SK-N-SH treated with all-trans-retinoic acid at 6 μM for 48 hours (cell line): ENCODE results near the gene ETV4.

Source experiments
- ATAC-seq: fragments of 200-7000 bp; cut with Tn5 transposase; 3 replicates; pipeline ENCODE4 v1.9.1; 2020; ENCODE audit warnings: mild to moderate bottlenecking, moderate library complexity
- ARNTL ChIP-seq: fragments of 450-650 bp; formaldehyde crosslinking; IDR thresholded peaks from 2 replicates; pipeline ENCODE4 v1.5.0; 2020; ENCODE audit warnings: low read depth, mild to moderate bottlenecking, moderate library complexity, borderline replicate concordance
- CSDC2 ChIP-seq: fragments of 250-450 bp; sonication (Bioruptor Pico); IDR thresholded peaks from 2 replicates; pipeline ENCODE4 v1.5.0; 2020; ENCODE audit warnings: mild to moderate bottlenecking, moderate library complexity
- GLIS3 ChIP-seq: fragments of 250-450 bp; sonication (Bioruptor Pico); IDR thresholded peaks from 2 replicates; pipeline ENCODE4 v1.5.0; 2020; ENCODE audit warnings: mild to moderate bottlenecking, moderate library complexity
- ISL1 ChIP-seq: fragments of 250-450 bp; sonication (Bioruptor Pico); IDR thresholded peaks from 2 replicates; pipeline ENCODE4 v2.1.2; 2022; ENCODE audit warnings: mild to moderate bottlenecking, moderate library complexity
- PPARA ChIP-seq: fragments of 250-450 bp; sonication (Bioruptor Pico); IDR thresholded peaks from 2 replicates; pipeline ENCODE4 v1.5.0; 2020; ENCODE audit warnings: mild to moderate bottlenecking, borderline replicate concordance
- RARB ChIP-seq: fragments of 250-450 bp; sonication (Bioruptor Pico); IDR thresholded peaks from 2 replicates; pipeline ENCODE4 v1.8.0; 2021; ENCODE audit warnings: mild to moderate bottlenecking, moderate library complexity
- TOX ChIP-seq: fragments of 250-450 bp; sonication (Bioruptor Pico); IDR thresholded peaks from 2 replicates; pipeline ENCODE4 v1.8.0; 2021; ENCODE audit warnings: mild to moderate bottlenecking, moderate library complexity, borderline replicate concordance
- ZC3H10 ChIP-seq: fragments of 250-450 bp; sonication (Bioruptor Pico); IDR thresholded peaks from 2 replicates; pipeline ENCODE4 v1.5.1; 2021; ENCODE audit warnings: mild to moderate bottlenecking, moderate library complexity
- ZFP3 ChIP-seq: fragments of 250-450 bp; sonication (Bioruptor Pico); IDR thresholded peaks from 2 replicates; pipeline ENCODE4 v1.5.0; 2020; ENCODE audit warnings: mild to moderate bottlenecking, moderate library complexity
- ZFP30 ChIP-seq: fragments of 450-650 bp; formaldehyde crosslinking; IDR thresholded peaks from 2 replicates; pipeline ENCODE4 v1.5.0; 2022; ENCODE audit warnings: mild to moderate bottlenecking, moderate library complexity
- ZNF565 ChIP-seq: fragments of 450-650 bp; formaldehyde crosslinking; conservative IDR thresholded peaks from 2 replicates; pipeline ENCODE4 v1.5.0; 2020; ENCODE audit warnings: low read depth, mild to moderate bottlenecking, moderate library complexity
- ZNF70 ChIP-seq: fragments of 450-650 bp; formaldehyde crosslinking; IDR thresholded peaks from 2 replicates; pipeline ENCODE4 v1.5.0; 2020; ENCODE audit warnings: mild to moderate bottlenecking, moderate library complexity
- ZNF8 ChIP-seq: fragments of 450-650 bp; formaldehyde crosslinking; IDR thresholded peaks from 2 replicates; pipeline ENCODE4 v1.5.0; 2020; ENCODE audit warnings: mild to moderate bottlenecking, moderate library complexity
- TF ChIP-seq, protein P1 (sequence below): fragments of 250-450 bp; sonication (Bioruptor Pico); IDR thresholded peaks from 2 replicates; pipeline ENCODE4 v1.5.0; 2020; ENCODE audit warnings: mild to moderate bottlenecking, moderate library complexity
- TF ChIP-seq, protein P2 (sequence below): fragments of 250-450 bp; sonication (Bioruptor Pico); IDR thresholded peaks from 2 replicates; pipeline ENCODE4 v1.5.1; 2020; ENCODE audit warnings: low read depth, mild to moderate bottlenecking, moderate library complexity
- TF ChIP-seq, protein P3 (sequence below): fragments of 250-450 bp; sonication (Bioruptor Pico); IDR thresholded peaks from 2 replicates; pipeline ENCODE4 v1.8.0; 2021; ENCODE audit warnings: low read depth, mild to moderate bottlenecking, moderate library complexity, borderline replicate concordance
- TF ChIP-seq, protein P4 (sequence below): fragments of 250-450 bp; sonication (Bioruptor Pico); IDR thresholded peaks from 2 replicates; pipeline ENCODE4 v1.5.1; 2021; ENCODE audit warnings: mild to moderate bottlenecking, moderate library complexity

ETV4 gene

DNA sequence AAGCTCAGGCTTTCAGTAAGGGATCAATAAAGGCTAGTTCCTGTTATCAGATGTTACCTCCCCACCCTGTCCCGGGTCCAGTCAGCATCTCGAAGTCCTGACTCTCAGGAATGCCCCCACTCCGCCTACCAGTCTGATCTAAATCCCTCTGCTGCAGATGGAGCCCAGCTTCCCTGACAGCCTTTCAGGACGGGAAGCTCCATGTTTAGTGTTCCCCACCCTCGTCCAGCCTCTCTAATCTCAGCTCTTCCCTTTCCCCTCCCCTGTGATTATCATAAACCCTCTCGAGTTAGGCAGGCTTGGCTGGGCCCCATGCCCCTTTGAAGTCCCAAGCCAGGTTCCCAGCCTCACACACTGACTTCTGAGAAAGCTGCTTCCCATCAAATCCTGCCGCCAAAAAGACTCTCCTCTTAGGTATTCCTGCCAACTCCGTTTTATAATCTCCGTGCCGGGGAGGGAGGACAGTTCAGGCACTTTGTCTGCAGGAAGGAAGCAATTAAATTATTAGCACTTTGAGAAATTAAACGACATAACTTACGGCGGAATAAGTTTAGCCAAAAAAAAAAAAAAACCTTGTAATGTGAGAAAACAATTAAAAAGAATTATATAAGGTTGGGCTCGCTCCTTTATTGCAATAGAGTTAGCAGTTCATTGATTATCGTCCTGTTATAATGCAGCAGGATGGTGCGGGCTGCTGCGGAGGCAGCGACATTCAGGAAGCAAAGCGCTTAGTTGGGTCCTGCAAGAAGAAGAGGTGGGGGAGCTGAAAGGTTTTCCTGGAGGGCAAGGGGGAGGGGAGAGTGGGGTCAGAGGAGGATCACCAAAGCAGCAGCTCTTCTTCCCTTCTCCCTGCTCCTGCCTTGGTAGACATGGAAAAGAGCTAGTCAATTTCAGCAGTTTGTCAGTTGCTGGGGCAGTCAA, 16.8 kb upstream of the ETV4 start:
- ATAC-seq, result no peak
- TF ChIP-seq RARB (no peak), ISL1 (CRISPR knock-in tag) (no peak), ZNF70 (CRISPR knock-in tag) (no peak), ZC3H10 (CRISPR knock-in tag) (no peak), ZNF8 (CRISPR knock-in tag) (no peak), PPARA (CRISPR knock-in tag) (no peak), GLIS3 (CRISPR knock-in tag) (no peak), ARNTL (no peak), ZNF565 (CRISPR knock-in tag) (no peak), TOX (CRISPR knock-in tag) (no peak), CSDC2 (CRISPR knock-in tag) (no peak), ZFP30 (CRISPR knock-in tag) (no peak)
- TF ChIP-seq, protein P1, sequence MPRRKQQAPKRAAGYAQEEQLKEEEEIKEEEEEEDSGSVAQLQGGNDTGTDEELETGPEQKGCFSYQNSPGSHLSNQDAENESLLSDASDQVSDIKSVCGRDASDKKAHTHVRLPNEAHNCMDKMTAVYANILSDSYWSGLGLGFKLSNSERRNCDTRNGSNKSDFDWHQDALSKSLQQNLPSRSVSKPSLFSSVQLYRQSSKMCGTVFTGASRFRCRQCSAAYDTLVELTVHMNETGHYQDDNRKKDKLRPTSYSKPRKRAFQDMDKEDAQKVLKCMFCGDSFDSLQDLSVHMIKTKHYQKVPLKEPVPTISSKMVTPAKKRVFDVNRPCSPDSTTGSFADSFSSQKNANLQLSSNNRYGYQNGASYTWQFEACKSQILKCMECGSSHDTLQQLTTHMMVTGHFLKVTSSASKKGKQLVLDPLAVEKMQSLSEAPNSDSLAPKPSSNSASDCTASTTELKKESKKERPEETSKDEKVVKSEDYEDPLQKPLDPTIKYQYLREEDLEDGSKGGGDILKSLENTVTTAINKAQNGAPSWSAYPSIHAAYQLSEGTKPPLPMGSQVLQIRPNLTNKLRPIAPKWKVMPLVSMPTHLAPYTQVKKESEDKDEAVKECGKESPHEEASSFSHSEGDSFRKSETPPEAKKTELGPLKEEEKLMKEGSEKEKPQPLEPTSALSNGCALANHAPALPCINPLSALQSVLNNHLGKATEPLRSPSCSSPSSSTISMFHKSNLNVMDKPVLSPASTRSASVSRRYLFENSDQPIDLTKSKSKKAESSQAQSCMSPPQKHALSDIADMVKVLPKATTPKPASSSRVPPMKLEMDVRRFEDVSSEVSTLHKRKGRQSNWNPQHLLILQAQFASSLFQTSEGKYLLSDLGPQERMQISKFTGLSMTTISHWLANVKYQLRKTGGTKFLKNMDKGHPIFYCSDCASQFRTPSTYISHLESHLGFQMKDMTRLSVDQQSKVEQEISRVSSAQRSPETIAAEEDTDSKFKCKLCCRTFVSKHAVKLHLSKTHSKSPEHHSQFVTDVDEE (CRISPR knock-in tag), result no peak
- TF ChIP-seq, protein P2, sequence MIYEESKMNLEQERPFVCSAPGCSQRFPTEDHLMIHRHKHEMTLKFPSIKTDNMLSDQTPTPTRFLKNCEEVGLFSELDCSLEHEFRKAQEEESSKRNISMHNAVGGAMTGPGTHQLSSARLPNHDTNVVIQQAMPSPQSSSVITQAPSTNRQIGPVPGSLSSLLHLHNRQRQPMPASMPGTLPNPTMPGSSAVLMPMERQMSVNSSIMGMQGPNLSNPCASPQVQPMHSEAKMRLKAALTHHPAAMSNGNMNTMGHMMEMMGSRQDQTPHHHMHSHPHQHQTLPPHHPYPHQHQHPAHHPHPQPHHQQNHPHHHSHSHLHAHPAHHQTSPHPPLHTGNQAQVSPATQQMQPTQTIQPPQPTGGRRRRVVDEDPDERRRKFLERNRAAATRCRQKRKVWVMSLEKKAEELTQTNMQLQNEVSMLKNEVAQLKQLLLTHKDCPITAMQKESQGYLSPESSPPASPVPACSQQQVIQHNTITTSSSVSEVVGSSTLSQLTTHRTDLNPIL, result no peak
- TF ChIP-seq, protein P3, sequence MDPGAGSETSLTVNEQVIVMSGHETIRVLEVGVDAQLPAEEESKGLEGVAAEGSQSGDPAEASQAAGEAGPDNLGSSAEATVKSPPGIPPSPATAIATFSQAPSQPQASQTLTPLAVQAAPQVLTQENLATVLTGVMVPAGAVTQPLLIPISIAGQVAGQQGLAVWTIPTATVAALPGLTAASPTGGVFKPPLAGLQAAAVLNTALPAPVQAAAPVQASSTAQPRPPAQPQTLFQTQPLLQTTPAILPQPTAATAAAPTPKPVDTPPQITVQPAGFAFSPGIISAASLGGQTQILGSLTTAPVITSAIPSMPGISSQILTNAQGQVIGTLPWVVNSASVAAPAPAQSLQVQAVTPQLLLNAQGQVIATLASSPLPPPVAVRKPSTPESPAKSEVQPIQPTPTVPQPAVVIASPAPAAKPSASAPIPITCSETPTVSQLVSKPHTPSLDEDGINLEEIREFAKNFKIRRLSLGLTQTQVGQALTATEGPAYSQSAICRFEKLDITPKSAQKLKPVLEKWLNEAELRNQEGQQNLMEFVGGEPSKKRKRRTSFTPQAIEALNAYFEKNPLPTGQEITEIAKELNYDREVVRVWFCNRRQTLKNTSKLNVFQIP, result no peak
- TF ChIP-seq, protein P4, sequence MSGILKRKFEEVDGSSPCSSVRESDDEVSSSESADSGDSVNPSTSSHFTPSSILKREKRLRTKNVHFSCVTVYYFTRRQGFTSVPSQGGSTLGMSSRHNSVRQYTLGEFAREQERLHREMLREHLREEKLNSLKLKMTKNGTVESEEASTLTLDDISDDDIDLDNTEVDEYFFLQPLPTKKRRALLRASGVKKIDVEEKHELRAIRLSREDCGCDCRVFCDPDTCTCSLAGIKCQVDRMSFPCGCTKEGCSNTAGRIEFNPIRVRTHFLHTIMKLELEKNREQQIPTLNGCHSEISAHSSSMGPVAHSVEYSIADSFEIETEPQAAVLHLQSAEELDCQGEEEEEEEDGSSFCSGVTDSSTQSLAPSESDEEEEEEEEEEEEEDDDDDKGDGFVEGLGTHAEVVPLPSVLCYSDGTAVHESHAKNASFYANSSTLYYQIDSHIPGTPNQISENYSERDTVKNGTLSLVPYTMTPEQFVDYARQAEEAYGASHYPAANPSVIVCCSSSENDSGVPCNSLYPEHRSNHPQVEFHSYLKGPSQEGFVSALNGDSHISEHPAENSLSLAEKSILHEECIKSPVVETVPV (CRISPR knock-in tag), result no peak
- TF ChIP-seq, all 23 proteins: peak for 0

DNA sequence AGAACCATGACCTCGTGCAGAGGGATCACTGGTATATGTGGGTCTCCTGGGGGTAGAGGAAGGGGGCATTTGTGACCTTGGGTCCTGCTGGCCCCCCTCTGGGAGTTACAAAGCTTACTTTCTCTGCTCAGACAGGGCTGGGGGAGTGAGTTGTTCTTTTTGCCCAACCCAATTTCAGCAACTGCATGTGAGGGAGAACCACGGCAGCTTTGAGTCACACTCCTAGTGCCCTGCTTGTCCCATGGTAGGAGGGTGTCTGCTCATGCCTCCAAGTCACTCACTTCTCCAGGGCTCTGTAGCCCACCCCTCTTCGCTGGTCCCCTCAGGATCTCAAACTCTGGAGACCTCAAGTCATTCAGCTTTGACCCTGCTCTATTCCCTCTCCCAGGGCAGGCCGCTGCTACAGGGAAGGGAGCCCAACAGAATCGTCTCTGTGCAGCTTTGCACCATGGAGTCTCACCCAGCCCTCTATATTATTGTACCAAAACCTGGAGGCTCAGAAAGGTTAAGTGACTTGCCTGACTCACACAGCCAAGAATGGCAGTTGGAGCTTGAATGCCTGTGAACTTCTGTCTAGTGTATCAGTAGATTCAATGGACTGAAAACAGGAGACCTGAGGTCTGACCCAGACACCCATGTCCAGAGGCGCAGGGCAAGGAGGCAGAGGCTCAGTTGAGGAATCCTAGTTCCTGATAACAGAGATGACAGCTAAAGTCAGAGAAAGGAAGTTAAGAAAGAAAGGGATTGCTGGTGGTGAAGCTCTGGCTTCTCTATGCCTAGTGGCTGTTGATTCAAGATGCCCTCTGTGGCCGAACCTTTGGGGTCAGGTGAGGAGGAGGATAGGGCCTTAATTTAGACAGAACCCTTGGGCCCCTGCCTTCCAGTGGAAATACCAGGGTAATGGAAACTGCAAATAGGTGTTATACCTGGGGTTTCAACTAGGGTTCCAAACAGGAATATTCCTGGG, 14.6 kb upstream of the ETV4 start:
- ATAC-seq, result no peak
- TF ChIP-seq ZFP3 (CRISPR knock-in tag) (no peak), ISL1 (CRISPR knock-in tag) (no peak), ZFP30 (CRISPR knock-in tag) (no peak)
- TF ChIP-seq, protein P1 (CRISPR knock-in tag), result no peak
